Activated CD4-positive, alpha-beta T cell treated with anti-CD3 and anti-CD28 coated beads, Interleukin-2, amount 50 U/mL, for 48 hours (primary cell): ENCODE data around the gene TOGARAM1.

Experiments
- DNase-seq, 2 experiments: peaks; one replicate each; pipeline ENCODE4 v3.0.0-alpha.2; 2020

Gene TOGARAM1

DNA sequence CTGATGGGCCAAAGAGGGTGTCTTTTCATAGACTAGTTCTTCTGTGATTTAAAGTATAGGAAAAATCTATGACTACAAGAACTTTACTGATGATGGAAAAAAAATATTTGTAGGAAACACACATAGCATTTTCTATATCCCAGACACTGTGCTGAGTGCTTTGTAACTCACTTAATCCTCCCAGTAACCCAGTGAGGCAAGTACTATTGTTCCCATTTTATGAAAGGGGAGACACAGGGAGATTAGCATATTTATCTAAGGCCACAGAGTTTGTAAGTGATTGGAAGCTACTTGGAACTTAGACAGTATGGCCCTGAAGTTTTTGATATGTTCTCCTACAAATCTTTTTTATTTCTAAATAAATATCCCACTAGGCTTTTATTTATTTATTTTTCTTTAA is 141.8 kb downstream of the TOGARAM1 start:
- DNase-seq: no peak

DNA sequence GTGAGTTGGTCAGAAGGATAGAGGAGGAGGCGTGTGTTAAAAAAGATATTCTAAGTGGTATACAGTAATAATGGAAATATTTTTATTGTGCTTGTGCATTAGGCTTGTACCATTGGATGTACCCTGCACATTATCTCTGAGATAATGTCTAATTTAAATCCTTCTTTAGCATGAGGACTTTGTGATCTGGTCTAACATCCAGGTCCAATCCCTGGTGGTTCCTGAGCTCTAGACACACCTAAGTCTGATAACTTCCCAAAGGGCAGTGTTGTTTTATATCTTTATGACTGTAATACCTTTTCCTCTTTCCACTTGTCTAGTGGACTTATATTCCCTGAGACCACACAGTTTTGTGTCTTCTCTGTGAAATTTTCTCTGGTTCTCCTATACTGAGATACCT is 142.6 kb downstream of the TOGARAM1 start:
- DNase-seq: no peak

DNA sequence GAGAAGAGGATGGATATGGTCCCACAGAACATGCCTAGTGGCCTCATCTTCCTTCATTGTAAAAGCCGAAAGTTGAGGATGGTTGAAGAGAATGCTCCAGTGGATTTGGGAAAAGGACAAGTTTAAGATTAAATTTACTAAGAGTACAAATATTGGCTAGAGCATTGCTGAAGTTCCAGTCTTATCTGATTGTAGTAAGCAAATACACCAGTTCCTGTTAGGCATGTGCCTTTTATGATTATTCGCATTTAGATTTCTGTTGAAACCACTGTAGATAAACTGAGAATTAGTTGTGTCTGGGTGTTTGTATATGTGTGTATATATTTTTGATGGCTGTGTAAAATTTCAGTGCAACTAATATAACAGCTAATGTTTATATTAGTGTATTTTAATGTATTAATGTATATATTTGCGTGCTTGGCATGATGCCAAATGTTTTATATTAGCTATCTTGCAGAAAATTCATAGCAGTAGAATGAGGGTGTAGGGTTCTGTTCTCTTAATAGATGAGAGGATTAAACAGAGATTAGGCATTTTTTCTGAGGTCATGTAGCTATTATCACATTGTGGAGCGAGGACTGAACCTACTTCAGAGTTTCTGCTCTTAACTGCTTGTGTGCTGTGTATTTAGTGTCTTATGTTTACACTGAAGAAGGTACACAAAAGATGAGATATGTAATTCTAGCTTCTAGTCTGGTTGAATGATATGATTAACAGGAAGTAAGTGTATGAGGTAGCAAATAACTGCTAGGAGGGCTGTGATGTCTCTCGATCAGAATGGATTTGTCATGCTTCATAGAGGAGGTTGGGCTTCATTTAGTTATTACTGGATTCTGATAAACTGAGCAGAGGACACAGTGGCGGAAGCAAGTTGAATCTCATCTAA is 151.1 kb downstream of the TOGARAM1 start:
- no peak for DNase-seq

DNA sequence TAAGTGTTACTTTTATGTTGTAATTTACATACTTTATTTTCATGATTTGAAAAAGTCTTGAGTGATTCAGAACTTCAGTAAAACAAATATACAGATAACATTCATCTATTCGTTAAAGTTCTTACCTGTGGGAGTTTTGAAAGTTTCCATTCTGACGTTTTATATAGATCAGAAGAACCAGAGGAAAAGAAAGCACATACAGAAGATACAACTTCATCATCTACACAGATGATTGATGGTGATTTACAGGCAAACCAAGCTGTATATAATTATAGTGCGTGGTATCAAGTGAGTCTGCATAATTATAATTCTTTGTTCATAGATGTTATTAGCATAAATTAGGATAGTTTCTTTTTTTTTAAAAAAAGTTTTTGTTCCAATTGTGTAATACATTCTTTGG is 152.3 kb downstream of the TOGARAM1 start:
- DNase-seq: no peak

DNA sequence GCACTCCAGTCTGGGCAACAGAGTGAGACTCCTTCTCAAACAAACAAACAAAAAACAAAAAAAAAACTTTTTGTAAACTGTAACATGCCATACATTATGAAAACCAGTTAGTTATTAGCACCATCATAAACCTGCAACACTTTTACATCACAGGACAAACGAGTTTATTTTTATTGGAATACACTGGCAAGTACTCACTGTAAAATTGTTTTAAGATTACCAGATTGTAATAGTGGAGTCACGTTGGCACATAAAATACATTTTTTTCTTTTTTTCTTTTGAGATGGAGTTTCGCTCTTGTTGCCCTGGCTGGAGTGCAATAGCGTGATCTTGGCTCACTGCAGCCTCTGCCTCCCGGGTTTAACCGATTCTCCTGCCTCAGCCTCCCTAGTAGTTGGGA is 156.6 kb downstream of the TOGARAM1 start:
- no peak for DNase-seq

DNA sequence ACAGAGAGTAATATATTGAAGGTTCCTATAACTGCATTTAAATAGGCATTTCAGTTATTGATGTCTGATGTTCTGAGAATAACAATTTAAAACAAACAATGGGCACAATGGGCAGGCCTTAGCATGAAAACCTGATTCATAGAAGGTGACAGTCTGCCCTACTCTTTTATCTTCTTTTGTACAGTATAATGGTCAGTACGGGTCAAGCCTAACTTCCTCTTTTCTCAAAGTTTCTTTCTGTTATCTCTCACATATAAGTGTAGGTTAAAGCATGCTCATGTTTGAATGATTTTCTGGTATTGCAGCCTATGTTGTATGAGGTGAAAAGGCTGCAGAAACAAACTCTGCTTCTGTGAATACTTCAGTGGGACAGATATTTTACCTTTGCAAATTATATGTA is 158.1 kb downstream of the TOGARAM1 start:
- DNase-seq: no peak

DNA sequence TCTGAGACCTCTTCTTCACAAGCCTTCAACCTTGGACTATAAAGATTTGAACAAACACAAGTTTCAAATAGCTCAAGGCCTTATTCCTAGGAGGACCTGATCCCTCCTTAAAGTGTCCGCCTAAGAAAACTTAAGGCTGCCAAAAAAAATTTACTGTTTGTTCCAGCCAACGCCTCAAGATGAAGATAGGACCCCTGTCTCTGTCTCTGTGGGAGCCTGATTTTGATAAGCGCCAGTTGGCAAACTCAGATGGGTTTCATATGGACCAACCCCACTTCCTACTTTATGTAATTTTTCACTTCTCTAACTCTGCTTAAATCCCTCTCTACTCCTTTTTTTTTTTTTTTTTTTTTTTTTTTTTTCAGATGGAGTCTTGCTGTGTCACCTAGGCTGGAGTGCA is 161.3 kb downstream of the TOGARAM1 start:
- DNase-seq: no peak
